ENCODE measurements around the gene EPB41L5.

- TF ChIP-seq CTCF (IDR thresholded peaks at IDR 0.05) (no peak), E2F5 (CRISPR knock-in tag; IDR thresholded peaks at IDR 0.05) (no peak), MAX (CRISPR knock-in tag; IDR thresholded peaks at IDR 0.05) (no peak), ARID4B (CRISPR knock-in tag; IDR thresholded peaks at IDR 0.05; ENCODE audit: borderline replicate concordance) (no peak)
These were observed 25.2 kb downstream of the EPB41L5 start for GRCh38 chr2:120037995-120038541.
